Stimulated activated CD8-positive, alpha-beta memory T cell treated with anti-CD3 and anti-CD28 coated beads, Interleukin-12 subunit alpha, Interleukin-12 subunit beta, amount 100 ng/mL, for 24 hours (primary cell): ENCODE results near the gene DUSP8.
A peak's percentile ranks its signal among the peaks of the same experiment; 100 is the strongest.
"Not testable (repeated sequence)": the region's sequence is repeated elsewhere in the genome, so short reads cannot be mapped to it uniquely, and the experiment has no call there.

ENCODE experiments used
- DNase-seq: peaks from one replicate; pipeline ENCODE4 v3.0.0-alpha.2; 2020; ENCODE audit errors: extremely low read depth

The DUSP8 gene, protein sequence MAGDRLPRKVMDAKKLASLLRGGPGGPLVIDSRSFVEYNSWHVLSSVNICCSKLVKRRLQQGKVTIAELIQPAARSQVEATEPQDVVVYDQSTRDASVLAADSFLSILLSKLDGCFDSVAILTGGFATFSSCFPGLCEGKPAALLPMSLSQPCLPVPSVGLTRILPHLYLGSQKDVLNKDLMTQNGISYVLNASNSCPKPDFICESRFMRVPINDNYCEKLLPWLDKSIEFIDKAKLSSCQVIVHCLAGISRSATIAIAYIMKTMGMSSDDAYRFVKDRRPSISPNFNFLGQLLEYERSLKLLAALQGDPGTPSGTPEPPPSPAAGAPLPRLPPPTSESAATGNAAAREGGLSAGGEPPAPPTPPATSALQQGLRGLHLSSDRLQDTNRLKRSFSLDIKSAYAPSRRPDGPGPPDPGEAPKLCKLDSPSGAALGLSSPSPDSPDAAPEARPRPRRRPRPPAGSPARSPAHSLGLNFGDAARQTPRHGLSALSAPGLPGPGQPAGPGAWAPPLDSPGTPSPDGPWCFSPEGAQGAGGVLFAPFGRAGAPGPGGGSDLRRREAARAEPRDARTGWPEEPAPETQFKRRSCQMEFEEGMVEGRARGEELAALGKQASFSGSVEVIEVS

DNA sequence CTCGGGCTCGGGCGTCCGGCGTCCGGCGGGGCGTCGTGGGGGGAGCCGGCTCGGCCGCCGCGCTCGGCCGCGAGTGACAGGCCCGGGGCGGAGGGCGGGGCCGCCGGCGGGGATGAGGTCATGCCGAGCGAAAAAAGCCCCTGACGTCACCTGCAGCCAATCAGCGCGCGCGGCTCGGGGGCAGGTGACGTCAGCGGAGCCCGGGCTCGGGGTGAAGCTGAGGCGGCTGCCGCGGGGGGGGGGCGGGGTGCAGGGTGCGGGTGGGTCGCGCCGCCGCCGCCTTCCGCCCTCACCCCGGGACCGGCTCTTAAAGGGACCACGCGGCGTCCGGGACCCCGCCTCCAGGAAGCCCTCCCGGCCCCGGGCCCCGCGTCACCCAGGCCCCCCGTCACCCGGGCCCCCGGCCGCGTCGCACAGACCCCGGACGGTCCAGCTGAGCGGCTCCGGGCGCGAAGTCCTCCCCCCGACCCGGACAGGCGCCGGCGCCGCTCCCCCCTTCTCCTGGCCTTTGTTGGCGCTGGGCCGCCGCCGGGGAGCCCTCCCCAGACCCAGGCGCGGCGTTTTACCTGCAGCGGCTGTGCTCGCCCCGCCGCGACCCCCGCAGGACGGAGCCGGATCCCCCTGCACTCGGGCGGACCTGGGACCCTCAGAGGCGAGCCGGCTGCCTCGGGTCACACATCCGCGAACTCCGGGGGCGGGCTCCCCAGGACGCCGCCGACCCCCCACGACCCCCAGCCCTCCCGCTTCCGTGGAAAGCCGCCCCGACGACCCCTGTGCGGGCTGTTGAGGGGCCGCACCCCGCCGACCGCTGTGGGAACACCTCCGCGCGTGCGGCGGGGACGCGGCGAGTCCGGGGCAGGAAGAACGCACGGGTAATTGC, at the start of gene DUSP8:
TSS of gene DUSP8 (minus strand) at position 75 of the 880 bp plus-strand sequence. CDS start 6,445 bp downstream, outside the sequence.
- peak; percentile 83 for DNase-seq

DNA sequence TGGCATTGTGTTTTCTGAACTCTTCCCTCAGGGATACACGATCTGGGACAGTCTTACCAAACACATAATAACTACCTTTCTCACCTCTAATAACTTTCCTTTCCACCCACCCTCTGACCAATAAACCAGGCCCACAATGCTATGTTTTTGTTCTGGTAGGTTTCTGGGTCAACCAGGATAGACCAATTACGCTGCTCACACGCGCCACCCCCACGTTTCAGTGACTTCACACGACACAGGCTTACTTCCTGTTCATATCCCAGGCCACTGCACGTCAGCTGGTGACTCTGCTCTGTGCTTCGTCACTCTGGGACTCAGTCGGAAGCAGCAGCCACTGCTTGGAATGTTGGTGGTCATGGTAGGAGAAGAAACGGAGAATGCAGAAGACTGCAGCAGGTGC, 47.4 kb upstream of the DUSP8 start:
- DNase-seq = no peak

DNA sequence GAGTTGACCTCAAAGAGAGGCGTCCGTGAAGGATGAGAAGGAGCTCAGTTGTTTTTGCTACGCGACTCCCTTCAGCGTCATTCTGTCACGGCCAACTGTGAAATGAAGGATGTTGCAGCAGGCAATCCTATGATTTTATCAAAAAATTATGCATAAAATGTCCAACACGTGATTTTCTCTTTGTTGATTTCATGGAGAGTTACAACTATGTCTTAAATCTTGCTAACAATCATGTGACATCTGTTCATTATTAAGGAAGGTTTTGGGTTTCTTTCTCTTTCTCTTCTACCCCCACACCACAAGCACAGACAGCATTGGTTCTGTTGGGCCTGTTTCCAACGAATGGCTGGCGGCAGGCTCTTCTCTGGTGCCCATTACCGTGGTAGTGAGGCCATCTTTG, 46.2 kb upstream of the DUSP8 start:
- DNase-seq = no peak

DNA sequence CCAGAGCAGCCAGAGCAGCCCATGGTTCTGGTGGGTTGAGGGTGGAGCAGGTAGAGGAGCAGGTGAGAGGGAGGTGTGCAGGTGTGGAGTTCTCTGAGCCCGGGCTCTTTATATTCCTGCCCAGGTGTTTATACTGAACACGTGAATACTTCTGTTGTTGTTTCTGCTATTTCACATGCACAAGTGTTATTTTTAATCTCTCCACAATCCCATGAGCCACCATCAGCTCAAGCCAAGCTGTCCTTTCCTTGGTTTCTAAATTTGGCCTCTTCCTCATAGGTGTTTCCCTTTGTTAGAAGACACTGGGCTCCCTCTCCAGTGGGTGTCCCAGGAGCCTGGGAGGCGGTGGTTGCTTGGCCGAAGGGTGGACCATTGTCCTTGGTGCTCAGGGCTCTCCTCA, 36.3 kb upstream of the DUSP8 start, which contains the start of gene KRTAP5-3:
TSS of gene KRTAP5-3 (minus strand) at position 101 of the 400 bp plus-strand sequence. CDS start at position 23, 78 bp downstream.
- no peak for DNase-seq

DNA sequence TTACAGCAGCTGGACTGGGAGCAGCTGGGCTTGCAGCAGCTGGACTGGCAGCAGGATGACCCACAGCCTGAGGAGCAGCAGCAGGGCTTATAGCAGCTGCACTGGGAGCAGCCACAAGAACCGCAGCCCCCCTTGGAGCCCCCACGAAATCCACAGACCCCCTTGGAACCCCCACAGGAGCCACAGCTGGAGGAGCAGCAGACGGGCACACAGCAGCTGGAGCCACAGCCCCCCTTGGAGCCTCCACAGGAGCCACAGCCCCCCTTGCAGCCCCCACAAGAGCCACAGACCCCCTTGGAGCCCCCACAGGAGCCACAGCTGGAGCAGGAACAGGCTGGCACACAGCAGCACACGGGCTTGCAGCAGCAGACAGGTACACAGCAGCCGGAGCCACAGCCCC, 35.8 kb upstream of the DUSP8 start:
- not testable (repeated sequence) for DNase-seq

DNA sequence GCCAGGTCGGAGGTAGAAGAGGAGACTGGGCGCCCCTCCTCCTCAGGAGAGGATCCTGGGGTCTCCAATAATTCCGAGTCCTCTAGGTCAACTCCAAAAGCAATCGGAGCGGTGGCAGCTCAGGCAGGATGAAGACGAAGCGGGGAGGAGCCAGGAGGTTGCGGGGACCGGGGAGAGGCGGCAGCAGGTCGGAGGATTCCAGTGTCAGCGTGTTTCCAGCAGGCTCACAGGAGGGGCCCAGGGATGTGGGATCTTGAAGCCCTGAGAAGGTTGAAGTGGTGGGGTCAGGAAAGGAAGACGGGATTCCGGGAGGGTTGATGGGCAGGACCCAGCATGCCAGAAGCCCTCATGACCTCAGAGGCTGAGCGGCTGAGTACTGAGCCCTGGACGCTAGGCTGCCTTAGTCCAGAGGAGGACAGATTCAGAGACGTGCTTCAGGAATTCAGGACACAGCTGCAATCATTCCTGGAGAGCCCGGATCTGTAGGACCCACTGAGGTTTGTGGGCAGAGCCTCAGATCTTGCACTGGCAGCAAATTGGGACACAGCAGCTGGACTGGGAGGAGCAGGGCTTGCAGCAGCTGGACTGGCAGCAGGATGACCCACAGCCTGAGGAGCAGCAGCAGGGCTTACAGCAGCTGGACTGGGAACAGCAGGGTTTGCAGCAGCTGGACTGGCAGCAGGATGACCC, 35.2 kb upstream of the DUSP8 start:
- not testable (repeated sequence) for DNase-seq

DNA sequence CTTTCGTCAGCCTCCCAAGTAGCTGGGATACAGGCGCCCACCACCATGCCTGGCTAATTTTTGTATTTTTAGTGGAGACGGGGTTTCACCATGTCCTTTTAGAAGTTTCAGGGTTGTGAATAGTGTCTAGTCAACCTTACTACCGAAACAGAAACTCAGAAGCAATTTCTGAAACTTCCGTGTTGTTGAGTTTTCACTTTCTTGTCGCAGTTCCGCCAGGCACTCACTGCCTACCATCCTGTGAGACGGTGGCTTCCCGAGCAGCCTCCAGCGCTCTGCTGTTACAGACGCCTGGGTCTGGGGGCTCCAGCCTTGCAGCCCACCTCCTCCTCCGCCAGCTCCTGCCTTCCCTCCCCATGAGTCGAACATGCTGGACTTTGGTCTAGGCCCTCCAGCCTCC, 33.9 kb upstream of the DUSP8 start:
- not testable (repeated sequence) for DNase-seq

DNA sequence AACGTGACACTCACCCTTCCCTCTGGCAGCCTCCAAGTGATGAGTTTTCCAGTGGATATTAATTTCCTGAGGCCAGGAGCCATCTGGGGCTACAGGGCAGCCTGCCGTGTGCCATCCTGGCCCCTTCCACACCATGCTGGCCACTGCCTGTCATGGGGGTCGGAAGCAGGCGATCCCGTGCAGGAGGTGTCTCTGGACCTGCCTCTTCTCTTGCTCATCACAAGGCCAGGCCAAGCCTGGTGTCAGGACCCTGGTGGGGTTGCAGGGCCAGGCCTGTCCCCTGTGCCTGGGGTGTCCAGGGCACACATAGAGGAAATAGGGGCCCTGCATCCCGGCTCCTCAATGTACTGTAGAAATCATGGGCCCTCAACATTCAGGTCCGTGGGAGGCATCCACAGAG, 32.6 kb upstream of the DUSP8 start:
- DNase-seq = no peak

DNA sequence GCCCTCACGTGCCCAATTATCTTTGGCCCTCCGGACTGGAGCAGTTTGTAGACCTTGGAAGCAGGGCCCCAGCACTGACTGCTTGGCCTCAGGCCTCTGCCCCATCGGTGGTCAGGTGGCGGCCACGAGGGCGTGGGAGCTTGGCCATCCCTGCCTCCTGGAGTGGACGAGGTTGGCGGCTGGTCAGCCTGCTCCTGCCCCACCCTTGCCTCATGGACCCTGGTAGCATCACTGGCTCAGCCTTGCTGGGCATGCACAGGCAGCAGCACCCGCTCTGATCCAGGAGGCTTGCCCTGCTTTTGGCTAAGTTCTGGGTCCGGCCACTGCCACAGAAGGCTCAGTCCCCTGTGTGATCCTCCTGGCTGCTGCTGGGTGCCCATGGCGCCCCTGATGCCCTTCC, 32.1 kb upstream of the DUSP8 start:
- DNase-seq = no peak

DNA sequence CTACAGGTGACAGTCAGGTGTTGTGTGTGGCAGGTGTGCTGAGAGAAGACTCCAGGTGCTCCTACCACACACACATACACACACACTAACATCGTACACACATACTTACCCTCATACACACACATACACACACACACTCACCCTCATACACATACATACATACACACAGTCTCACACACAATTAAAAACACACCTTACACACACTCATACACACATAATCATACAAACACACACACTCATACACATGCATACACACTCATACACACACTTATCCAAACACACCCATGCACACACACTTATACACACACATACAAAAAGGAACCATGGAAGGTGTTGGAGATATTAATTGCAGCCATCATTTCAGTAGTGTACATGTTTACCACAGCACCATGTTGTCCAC, 31.6 kb upstream of the DUSP8 start:
- DNase-seq = no peak

DNA sequence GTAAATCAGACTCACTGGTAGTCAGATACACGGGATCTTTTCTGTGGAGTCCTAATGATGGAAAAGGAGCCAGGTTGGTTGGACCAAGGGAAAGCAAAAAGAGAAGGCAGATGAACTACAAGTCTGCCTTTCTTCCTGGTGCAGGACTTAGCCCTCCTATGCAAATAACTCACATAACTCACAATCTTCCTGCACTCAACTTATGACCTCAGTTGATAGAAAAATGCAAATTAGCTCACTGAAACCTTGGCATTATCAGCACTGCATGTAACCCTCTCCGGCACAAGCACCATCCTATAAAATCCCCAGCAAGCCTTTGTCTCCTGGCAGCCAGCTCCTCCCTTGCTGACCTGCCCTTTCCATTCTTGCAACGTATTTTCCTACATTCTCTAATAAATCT, 29.6 kb upstream of the DUSP8 start:
- not testable (repeated sequence) for DNase-seq

DNA sequence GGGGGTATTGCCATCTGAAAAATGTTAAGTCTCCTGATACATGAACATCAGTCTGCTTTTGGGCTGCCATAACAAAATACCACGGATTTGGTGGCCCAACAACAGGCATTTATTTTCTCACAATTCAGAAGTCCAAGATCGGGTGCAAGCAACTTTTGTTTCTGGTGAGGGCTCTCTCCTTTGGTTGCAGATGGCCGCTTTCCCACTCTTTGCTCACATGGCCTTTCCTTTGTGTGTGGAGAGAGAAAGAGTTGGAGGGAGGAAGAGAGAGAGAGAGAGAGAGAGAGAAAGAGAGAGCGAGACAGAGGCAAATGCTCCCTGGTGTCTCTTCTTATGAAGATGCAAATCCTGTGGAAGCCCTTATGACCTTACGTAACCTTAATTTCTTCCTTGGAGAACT, 28.6 kb upstream of the DUSP8 start:
- DNase-seq = no peak

DNA sequence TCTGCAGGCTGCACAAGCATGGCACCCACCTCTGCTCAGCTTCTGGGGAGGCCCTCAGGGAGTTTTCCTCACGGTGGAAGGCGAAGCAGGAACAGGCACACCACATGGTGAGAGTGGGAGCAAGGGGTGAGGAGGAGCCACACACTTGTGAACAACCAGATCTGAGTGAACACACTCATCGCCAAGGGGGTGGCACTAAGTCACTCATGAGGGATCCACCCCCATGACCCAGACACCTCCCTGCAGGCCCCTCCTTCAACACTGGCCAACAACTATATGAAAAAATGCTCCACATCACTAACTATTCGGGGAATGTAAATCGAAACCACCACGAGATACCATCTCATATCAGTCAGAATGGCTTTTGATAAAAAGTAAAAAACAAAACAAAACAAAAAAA, 26.7 kb upstream of the DUSP8 start:
- no peak for DNase-seq

DNA sequence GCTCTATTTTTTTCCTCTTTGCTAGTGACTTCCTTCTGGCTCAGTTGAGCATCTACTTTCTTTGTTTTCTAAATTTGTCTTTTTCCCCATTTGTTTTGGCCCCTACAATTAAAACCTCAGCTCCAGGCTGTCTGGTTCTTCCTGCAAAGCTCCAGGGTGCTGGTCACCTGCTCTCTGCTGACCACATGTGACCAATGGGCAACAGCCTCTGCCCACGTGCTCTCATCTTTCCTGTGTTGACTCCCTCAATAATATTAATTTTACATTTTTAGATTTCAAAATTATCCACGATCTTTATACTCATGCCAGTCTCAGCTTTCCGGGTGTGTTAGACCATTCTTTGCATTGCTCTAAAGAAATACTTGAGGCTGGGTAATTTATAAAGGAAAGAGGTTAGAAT, 26.3 kb upstream of the DUSP8 start:
- DNase-seq = not testable (repeated sequence)

DNA sequence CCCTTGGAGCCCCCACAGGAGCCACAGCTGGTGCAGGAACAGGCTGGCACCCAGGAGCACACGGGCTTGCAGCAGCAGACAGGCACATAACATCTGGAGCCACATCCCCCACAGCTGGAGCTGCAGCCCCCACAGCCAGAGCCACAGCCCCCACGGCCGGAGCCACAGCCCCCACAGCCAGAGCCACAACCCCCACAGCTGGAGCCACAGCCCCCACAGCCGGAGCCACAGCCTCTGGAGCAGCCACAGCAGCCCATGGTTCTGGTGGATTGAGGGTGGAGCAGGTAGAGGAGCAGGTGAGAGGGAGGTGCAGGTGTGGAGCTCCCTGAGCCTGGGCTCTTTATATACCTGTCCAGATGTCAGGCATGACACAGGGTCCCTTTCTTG, 25.9 kb upstream of the DUSP8 start, which contains the start of gene KRTAP5-2:
TSS of gene KRTAP5-2 (minus strand) at position 301 of the 387 bp plus-strand sequence. CDS start at position 257, 44 bp downstream.
- no peak for DNase-seq

DNA sequence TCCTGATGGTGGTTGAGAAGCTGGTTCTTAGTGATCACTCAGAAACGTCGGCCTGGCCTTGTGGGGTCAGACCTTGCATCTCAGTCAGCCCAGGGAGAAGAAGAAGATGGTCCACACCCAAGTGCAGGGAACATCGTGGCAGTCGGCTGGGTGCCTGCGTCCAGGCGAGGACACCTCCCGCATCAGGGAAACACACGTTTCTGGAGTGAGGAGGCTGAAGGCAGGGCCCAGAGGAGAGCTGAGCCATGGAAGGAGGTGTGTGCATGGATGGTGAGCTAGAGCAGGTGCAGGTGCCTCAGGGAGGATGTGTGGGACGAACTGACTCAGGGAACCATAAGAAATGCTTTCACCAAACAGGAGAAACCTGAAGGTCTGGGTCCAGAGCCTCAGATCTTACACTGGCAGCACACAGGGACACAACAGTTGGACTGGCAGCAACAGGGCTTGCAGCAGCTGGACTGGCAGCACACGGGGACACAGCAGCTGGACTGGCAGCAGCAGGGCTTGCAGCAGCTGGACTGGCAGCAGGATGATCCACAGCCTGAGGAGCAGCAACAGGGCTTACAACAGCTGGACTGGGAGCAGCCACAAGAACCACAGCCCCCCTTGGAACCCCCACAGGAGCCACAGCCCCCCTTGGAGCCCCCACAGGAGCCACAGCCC, 25.4 kb upstream of the DUSP8 start:
- DNase-seq = no peak

DNA sequence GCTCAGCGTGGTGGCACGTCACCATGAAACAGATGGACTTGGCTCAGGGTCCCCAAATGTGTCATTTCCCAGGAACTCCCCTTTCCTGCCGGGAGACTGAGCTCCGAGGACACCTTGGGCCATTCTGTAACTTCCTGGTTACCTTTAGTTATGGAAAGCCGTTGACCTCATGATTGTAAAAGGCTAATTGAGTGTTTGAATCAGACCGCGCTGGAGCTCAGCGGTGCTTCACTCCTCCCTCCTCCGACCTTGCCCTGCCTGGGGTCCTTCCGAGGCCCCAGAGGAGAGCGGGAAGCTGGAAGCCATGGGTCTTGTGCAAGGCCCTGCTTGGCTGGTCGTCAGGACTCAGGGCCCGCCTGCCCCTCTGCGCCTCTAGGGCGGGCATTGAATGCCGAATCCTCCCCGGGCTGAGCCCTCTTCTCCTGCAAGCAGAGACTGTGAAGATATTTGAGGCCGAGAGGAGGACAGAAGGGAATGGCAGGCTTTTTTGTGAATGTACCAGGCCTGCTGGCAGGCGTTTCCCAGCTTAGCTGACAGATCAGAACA, 24.6 kb upstream of the DUSP8 start:
- not testable (repeated sequence) for DNase-seq

DNA sequence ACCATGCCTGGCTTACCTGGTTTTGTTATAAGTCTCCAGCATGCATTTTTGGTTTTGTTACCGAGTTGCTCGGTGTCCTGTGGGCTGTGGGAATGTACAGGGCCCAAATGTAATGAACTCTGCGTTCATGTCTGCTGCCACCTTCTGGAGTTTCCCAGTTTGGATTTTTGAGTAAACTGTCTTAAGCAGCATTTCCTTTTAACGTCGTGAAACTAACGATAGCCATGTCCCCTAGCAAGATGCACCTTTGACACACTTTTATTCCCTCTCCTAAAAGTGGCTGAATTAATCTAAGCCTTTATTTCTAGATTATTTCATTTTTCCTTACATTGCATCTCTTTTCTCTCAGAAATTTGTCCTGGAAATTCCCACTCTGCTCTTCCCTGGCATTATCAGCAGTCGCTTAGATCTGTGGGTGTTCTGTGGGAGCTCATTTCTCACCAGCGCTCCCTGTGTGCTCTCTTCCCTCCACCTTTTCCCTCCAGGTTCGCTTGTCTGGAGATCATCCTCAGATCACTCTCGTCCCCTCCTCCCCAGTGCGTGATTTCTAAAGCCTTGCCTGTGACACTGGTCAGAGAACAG, 24.0 kb upstream of the DUSP8 start:
- DNase-seq = not testable (repeated sequence)

DNA sequence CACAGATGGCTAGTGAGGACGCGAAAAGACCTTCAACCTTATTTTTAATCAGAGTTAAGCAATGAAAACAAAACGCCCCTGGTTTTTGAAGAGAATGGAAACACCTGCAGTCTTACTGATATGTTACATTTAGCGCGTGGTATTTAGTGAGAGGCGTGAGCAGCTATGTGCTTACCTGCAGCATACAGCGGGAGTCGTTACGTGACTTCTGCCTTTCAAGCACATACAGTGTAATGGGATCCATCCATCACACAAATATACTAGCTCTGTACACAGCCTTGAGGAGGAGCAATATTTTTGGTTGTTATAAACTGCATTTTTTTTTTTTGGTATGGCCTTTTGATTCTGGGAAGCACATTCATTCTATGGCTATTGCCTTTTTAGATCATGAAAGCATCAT, 20.6 kb upstream of the DUSP8 start:
- DNase-seq = no peak

DNA sequence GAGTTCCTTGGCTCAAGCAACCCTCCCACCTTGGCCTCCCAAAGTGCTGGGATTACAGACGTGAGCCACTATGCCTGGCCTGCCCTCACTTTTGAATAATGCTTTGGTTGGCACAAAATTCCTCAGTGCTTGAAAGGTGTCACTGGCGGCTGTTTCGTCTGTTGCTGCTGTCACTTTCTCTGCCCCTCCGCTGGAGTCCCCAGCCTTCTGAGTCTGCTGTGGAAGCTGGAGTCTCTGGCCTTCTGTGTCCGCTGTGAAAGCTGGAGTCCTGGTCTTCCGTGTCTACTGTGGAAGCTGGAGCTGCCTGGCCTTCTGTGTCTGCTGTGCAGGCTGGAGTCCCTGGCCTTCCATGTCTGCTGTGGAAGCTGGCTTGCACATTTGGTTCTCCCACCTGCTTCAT, 17.9 kb upstream of the DUSP8 start:
- DNase-seq = no peak
